K562 (cell line): ENCODE data around the gene IRS1. TPM values are rescaled to one million over a fixed set of nuclear protein-coding genes. Genes with fewer than 3 reads are reported as not detected.

Experiments used
- ATAC-seq: fragments of 200-7000 bp; cut with Tn5 transposase; 3 replicates; pipeline ENCODE4 v1.9.1; 2020; ENCODE audit warnings: moderate library complexity
- BruUV-seq: library from RNA; stranded (reverse); fragments of 400-500 nt; replicated peaks from 2 replicates; lab custom pipeline; 2021; lab: Mats Ljungman, UMichigan
- CTCF ChIA-PET: fragments of 300-600 bp; formaldehyde crosslinking; extraction: SDS; loops from one replicate; lab custom pipeline; 2021; ENCODE audit warnings: low intra/inter-chr PET ratio; lab: Yijun Ruan, JAX
- POLR2A ChIA-PET: fragments of 300-600, 350-650 bp; sonication (Branson Sonifier 250); formaldehyde crosslinking; extraction: SDS; loops from one replicate; lab custom pipeline; 2021; ENCODE audit warnings: antibody characterized with exemption, inconsistent platforms; lab: Yijun Ruan, JAX
- DNase-seq, 4 experiments: peaks; one replicate each; pipeline versions ENCODE4 v3.0.0 to v3.0.0-alpha.2; 2011 to 2018; ENCODE audit warnings: low spot score in 3 of 4, mixed read lengths in 3 of 4; ENCODE audit errors: extremely low read depth in 1 of 4
- FAIRE-seq: peaks from 2 replicates; lab custom pipeline; 2011; peaks lifted over from hg19 to GRCh38; lab: Jason Lieb, UNC
- H2AFZ ChIP-seq: 2 replicates; pipeline ENCODE4 v1.6.0; 2011; ENCODE audit warnings: low read depth, low read length, control low read depth, inconsistent platforms
- H3K27ac ChIP-seq: fragments of 200-600 bp; 3 replicates; pipeline ENCODE4 v1.8.0; 2011; ENCODE audit warnings: low read depth, mild to moderate bottlenecking, control low read depth, inconsistent platforms, low read length, moderate library complexity, mixed read lengths; ENCODE audit errors: extremely low read depth
- H3K27me3 ChIP-seq, 2 experiments: fragments of 300-600 bp in 1 of 2; 2 replicates in 1 of 2; 3 replicates in 1 of 2; pipeline versions ENCODE4 v1.6.0 to v1.8.0; 2011; ENCODE audit warnings: inconsistent platforms in 2 of 2, low read length in 2 of 2, mild to moderate bottlenecking in 1 of 2, mixed read lengths in 1 of 2, moderate library complexity in 1 of 2; ENCODE audit not compliant: control insufficient read depth in 2 of 2, insufficient read depth in 2 of 2
- H3K36me3 ChIP-seq: fragments of 300-600 bp; 3 replicates; pipeline ENCODE4 v1.8.0; 2011; ENCODE audit warnings: mild to moderate bottlenecking, low read length, inconsistent platforms; ENCODE audit not compliant: control insufficient read depth, insufficient read depth
- H3K4me1 ChIP-seq, 2 experiments: fragments of 200-600 bp in 1 of 2; replicated peaks in 1 of 2; 2 replicates in 1 of 2; 3 replicates in 1 of 2; pipeline versions ENCODE4 v1.5.1 to v1.8.0; 2011; ENCODE audit warnings: inconsistent platforms in 2 of 2, low read length in 2 of 2, mild to moderate bottlenecking in 1 of 2, mixed read lengths in 1 of 2, moderate library complexity in 1 of 2; ENCODE audit not compliant: control insufficient read depth in 2 of 2, insufficient read depth in 2 of 2
- H3K4me2 ChIP-seq: 2 replicates; pipeline ENCODE4 v1.6.1; 2011; ENCODE audit warnings: low read length, control low read depth, inconsistent platforms, mixed read lengths; ENCODE audit not compliant: insufficient read depth
- H3K4me3 ChIP-seq: fragments of 200-600 bp; sonication (generic), shearing (Covaris generic); 2 replicates; pipeline ENCODE4 v1.5.1; 2016; ENCODE audit warnings: control low read depth, inconsistent platforms
- H3K79me2 ChIP-seq: fragments of 200-600 bp; 3 replicates; pipeline ENCODE4 v1.8.0; 2011; ENCODE audit warnings: low read length, inconsistent platforms; ENCODE audit not compliant: control insufficient read depth, insufficient read depth
- H3K9ac ChIP-seq, 2 experiments: 2 replicates each; pipeline versions ENCODE4 v1.6.0 to v1.6.1; 2011; ENCODE audit warnings: low read depth in 2 of 2, low read length in 2 of 2, control low read depth in 1 of 2, inconsistent platforms in 1 of 2, mild to moderate bottlenecking in 1 of 2, mixed read lengths in 1 of 2; ENCODE audit not compliant: insufficient read depth in 1 of 2
- H3K9me1 ChIP-seq: one replicate; pipeline ENCODE4 v1.6.0; 2011; ENCODE audit warnings: inconsistent platforms, mild to moderate bottlenecking, low read length, moderate library complexity; ENCODE audit not compliant: control insufficient read depth, insufficient read depth
- H3K9me3 ChIP-seq: replicated peaks from 2 replicates; pipeline ENCODE4 v1.5.1; 2011; ENCODE audit warnings: low read depth, low read length, inconsistent platforms; ENCODE audit not compliant: control insufficient read depth, insufficient read depth
- H4K20me1 ChIP-seq: replicated peaks from 2 replicates; pipeline ENCODE4 v1.6.1; 2011; ENCODE audit warnings: low read length, inconsistent platforms, mixed read lengths; ENCODE audit not compliant: control insufficient read depth, insufficient read depth
- ESRRA ChIP-seq: fragments of 450-650 bp; IDR thresholded peaks from 2 replicates; pipeline ENCODE4 v1.6.1; 2014; ENCODE audit warnings: low read depth, mild to moderate bottlenecking, moderate library complexity, borderline replicate concordance
- PHB ChIP-seq: fragments of 250-450 bp; sonication (Bioruptor Pico); IDR thresholded peaks from 2 replicates; pipeline ENCODE4 v1.5.0; 2021
- RB1 ChIP-seq: fragments of 450-650 bp; IDR thresholded peaks from 2 replicates; pipeline ENCODE4 v1.6.1; 2017; ENCODE audit warnings: low read depth, mild to moderate bottlenecking
- SRF ChIP-seq, 2 experiments: fragments of 250-450, 450-650 bp in 1 of 2; sonication (Bioruptor Pico) in 1 of 2; sonication (generic) in 1 of 2; formaldehyde crosslinking; IDR thresholded peaks; 2 replicates each; pipeline versions ENCODE4 v1.5.0 to v1.5.1; 2020 to 2022; ENCODE audit warnings: mild to moderate bottlenecking in 1 of 2, missing genetic modification reagents in 1 of 2
- ZC3H4 ChIP-seq: sonication (generic); formaldehyde crosslinking; IDR thresholded peaks from 2 replicates; pipeline ENCODE4 v1.9.0; 2021; ENCODE audit warnings: missing genetic modification reagents, borderline replicate concordance
- ZNF830 ChIP-seq: fragments of 250-450 bp; sonication (Bioruptor Pico); IDR thresholded peaks from 2 replicates; pipeline ENCODE4 v1.5.0; 2021; ENCODE audit warnings: mild to moderate bottlenecking
- WGBS: fragments of 100-300 bp; shearing (Covaris generic); methylation state at CpG from one replicate; pipeline ENCODE4 v1.1.6; 2016; ENCODE audit warnings: low coverage, mixed read lengths; ENCODE audit not compliant: insufficient coverage; ENCODE audit errors: missing lambda C conversion rate; 5-methylcytosine and 5-hydroxymethylcytosine counted together
- in situ Hi-C: fragments of 300-500 bp; cut with MboI; formaldehyde crosslinking; loops from 4 replicates; pipeline ENCODE4 v1.15.0; 2018; ENCODE audit warnings: inconsistent platforms, mixed read lengths
- intact Hi-C: fragments of 100-400 bp; cut with micrococcal nuclease; formaldehyde crosslinking; loops from 2 replicates; pipeline ENCODE4 v1.14.2; 2022
- polyA plus RNA-seq, 8 experiments: library from polyadenylated mRNA; depleted of rRNA in 4 of 8; stranded (reverse) in 5 of 8; unstranded in 3 of 8; fragments of >200 nt; fragmentation: Nextera tagmentation in 2 of 8; fragmentation: Illumina TruSeq in 1 of 8; extraction: Ambion mirVana in 2 of 8; extraction: Trizol in 1 of 8; gene quantifications; 2 replicates each; pipeline versions ENCODE4 v1.2.1 to v1.2.3, GENCODE V29; 2011 to 2014; ENCODE audit warnings: inconsistent platforms in 1 of 8, missing spikeins in 1 of 8
- total RNA-seq, 7 experiments: library from RNA; depleted of rRNA in 6 of 7; stranded (reverse); fragments of >200 nt in 6 of 7; fragmentation: Illumina TruSeq in 2 of 7; extraction: Trizol in 2 of 7; gene quantifications; 2 replicates each; pipeline versions ENCODE4 v1.2.1 to v1.2.3, GENCODE V29; 2011 to 2021; ENCODE audit warnings: low replicate concordance in 1 of 7
- TF ChIP-seq, protein P1 (sequence below): fragments of 450-650 bp; IDR thresholded peaks from 2 replicates; pipeline ENCODE4 v1.6.1; 2016; ENCODE audit warnings: mild to moderate bottlenecking

IRS1 gene
- total and polyA plus RNA-seq, 9 of the 15 experiments (the other 6 are each of a cell fraction or from before 2014, with no cell fraction given): under 0.01 to 0.31 (median 0.08) TPM; not detected in 1

DNA sequence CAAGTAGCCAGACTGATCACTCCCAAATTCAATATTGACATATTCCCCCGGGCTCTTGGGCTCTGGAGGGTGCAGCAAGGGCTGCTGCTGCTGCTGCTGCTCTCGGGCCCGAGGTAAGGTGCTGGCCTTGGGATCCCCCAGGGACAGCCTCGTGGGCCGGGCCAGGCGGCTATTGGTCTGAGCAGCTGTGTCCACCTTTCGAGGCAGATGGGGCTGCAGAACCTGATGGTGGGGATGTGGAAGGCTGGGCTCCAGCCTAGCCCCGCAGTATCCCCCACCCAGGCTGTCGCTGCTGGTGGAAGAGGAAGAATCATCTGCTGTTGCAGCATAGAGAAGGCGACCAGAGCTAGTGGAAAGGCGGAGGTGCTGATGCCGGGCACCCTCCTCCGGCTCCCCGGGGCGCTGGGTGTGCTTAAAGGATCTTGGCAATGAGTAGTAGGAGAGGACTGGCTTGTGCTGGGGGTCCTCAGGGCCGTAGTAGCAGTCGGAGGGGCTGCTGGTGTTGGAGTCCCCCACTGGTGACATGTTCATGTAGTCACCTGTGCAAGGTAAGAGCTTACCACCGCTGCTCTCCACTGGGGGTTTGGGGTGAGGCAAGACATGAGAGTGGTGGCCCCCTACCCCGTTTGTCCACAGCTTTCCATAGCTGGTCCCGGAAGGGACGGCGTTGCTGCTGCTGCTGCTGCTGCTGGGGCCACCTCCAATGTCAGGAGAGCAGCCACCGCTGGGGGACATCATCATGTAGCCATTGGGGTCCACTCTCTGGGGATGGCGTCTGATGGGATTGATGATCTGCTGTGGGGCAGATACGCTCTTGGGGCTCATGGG lies 3.4 kb downstream of the IRS1 start:
- Histone ChIP-seq H3K27ac (no peak overlapping the region), H3K27me3 (peaks cover 0 to 5% of the 10 kb centered on the region in 2 experiments; a peak in 1 of 5 replicates), H3K9ac (no peak overlapping the region; a peak in 1 of 4 replicates), H3K9me3 (no peaks in the 10 kb centered on the region), H3K4me1 (peaks cover 0 to 34% of the 10 kb centered on the region in 2 experiments; a peak in 2 of 5 replicates), H2AFZ (no peak overlapping the region), H3K4me3 (no peak overlapping the region), H3K36me3 (no peaks in the 10 kb centered on the region), H3K79me2 (no peaks in the 10 kb centered on the region), H4K20me1 (no peaks in the 10 kb centered on the region)
- intact Hi-C loops (no loop called here), in situ Hi-C loops (no loop called here)
- DNase-seq: no peak
- POLR2A ChIA-PET: no interaction called here
- TF ChIP-seq RB1: no peak
- TF ChIP-seq, protein P1, sequence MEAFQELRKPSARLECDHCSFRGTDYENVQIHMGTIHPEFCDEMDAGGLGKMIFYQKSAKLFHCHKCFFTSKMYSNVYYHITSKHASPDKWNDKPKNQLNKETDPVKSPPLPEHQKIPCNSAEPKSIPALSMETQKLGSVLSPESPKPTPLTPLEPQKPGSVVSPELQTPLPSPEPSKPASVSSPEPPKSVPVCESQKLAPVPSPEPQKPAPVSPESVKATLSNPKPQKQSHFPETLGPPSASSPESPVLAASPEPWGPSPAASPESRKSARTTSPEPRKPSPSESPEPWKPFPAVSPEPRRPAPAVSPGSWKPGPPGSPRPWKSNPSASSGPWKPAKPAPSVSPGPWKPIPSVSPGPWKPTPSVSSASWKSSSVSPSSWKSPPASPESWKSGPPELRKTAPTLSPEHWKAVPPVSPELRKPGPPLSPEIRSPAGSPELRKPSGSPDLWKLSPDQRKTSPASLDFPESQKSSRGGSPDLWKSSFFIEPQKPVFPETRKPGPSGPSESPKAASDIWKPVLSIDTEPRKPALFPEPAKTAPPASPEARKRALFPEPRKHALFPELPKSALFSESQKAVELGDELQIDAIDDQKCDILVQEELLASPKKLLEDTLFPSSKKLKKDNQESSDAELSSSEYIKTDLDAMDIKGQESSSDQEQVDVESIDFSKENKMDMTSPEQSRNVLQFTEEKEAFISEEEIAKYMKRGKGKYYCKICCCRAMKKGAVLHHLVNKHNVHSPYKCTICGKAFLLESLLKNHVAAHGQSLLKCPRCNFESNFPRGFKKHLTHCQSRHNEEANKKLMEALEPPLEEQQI: no peak
- TF ChIP-seq ZNF830: no peak
- TF ChIP-seq ZC3H4 (CRISPR knock-in tag): no peak
- TF ChIP-seq ESRRA: no peak
- TF ChIP-seq PHB (CRISPR knock-in tag): no peak
- TF ChIP-seq SRF (CRISPR knock-in tag; IDR thresholded peaks at IDR 0.05): no peak
- TF ChIP-seq, all 486 proteins: peak for 0
- no peaks in the 10 kb centered on the region for H3K9me1 ChIP-seq
- 47% methylated on average over 11 of the region's 25 CpGs for WGBS
- H3K4me2 ChIP-seq: no peak overlapping the region
- ATAC-seq (no peak), FAIRE-seq (no peak)
- BruUV-seq: no TSS peak
- CTCF ChIA-PET: no interaction called here
